ENCODE data around the gene TDRD10. TPM values are rescaled to one million over a fixed set of nuclear protein-coding genes. Genes with fewer than 3 reads are reported as not detected.

Gene TDRD10
- total RNA-seq, 1 experiment from 2014 or later, result not detected

DNA sequence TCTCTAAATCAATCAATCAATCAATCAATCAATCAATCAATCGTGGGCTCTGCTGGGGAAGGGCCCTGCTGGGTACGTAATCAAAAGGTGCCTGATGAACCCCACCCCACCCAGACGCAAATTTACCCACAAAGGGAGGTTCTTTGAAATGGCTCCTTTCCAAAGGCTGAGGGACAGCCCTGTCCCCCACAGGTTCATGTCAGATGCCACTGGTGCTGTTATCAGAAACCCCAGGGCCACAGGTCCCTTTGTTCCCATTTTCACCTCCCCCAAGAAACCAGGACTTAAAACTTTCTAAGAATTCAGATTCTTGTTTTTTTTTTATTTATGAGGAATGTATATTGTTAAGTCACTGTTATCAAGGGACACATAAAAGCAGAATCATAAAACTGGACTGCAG, 79.7 kb downstream of the TDRD10 start:
- no peak for ATAC-seq
- no peak overlapping the region for H3K27ac ChIP-seq (ENCODE audit: low read length)
- no TSS peak for BruUV-seq (replicated peaks)
- DNase-seq, result no peak
- no peak overlapping the region for H2AFZ ChIP-seq (ENCODE audit: low read length)
- CTCF ChIA-PET, result no interaction called here
- no peaks in the 10 kb centered on the region for H3K9me2 ChIP-seq (replicated peaks; ENCODE audit: low read length)
- H3K4me1 ChIP-seq (ENCODE audit: insufficient read depth, low read length), result no peaks in the 10 kb centered on the region
- H3K27me3 ChIP-seq (ENCODE audit: low read length), result no peaks in the 10 kb centered on the region
- H3K36me3 ChIP-seq (ENCODE audit: low read depth, low read length), result peaks cover 69% of the 10 kb centered on the region
- H3K4me3 ChIP-seq (ENCODE audit: low read length), result no peak overlapping the region
- H3K4me2 ChIP-seq (ENCODE audit: low read length), result no peak overlapping the region
- TF ChIP-seq EZH2phosphoT487 (IDR thresholded peaks at IDR 0.05; ENCODE audit: borderline replicate concordance, low read length), result no peak
- TF ChIP-seq EZH2 (IDR thresholded peaks at IDR 0.05; ENCODE audit: low read length, unreplicated experiment), result no peak
- TF ChIP-seq, protein P1, sequence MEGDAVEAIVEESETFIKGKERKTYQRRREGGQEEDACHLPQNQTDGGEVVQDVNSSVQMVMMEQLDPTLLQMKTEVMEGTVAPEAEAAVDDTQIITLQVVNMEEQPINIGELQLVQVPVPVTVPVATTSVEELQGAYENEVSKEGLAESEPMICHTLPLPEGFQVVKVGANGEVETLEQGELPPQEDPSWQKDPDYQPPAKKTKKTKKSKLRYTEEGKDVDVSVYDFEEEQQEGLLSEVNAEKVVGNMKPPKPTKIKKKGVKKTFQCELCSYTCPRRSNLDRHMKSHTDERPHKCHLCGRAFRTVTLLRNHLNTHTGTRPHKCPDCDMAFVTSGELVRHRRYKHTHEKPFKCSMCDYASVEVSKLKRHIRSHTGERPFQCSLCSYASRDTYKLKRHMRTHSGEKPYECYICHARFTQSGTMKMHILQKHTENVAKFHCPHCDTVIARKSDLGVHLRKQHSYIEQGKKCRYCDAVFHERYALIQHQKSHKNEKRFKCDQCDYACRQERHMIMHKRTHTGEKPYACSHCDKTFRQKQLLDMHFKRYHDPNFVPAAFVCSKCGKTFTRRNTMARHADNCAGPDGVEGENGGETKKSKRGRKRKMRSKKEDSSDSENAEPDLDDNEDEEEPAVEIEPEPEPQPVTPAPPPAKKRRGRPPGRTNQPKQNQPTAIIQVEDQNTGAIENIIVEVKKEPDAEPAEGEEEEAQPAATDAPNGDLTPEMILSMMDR (conservative IDR thresholded peaks at IDR 0.05; ENCODE audit: low read depth, low read length), result no peak
- H3K79me2 ChIP-seq (ENCODE audit: low read length), result no peaks in the 10 kb centered on the region
- H3K9me3 ChIP-seq (ENCODE audit: low read length), result no peaks in the 10 kb centered on the region
- no peaks in the 10 kb centered on the region for H3F3A ChIP-seq (ENCODE audit: low read length, unreplicated experiment)
- no peaks in the 10 kb centered on the region for H4K20me1 ChIP-seq (ENCODE audit: low read length)
- no peak overlapping the region for H3K9ac ChIP-seq (ENCODE audit: low read length)
- intact Hi-C loops (cut with micrococcal nuclease), result no loop called here
- POLR2A ChIA-PET (ENCODE audit: unreplicated experiment), result no interaction called here

DNA sequence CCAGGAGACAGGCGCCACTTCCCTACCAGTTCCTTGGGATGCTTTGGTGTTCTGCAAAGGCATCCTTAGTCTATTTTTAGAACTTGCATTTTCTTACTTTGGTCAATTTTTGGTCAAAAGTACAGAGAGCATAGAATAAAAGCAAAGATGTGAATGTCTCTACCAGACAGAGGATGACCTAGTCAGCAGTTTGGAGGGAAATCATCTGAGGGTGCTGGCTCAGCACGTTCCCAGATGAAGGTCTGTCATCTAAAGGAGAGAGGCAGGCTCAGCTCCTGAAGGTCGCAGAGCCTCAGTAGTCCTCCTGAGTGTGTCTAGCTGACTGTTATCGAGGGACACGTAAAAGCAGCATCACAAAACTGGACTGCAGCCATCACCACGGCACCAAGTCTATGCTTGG, 80.9 kb downstream of the TDRD10 start:
- Histone ChIP-seq H3K79me2 (ENCODE audit: low read length) (no peaks in the 10 kb centered on the region), H3K4me2 (ENCODE audit: low read length) (no peak overlapping the region), H3K9ac (ENCODE audit: low read length) (no peak overlapping the region), H3K4me1 (ENCODE audit: insufficient read depth, low read length) (no peaks in the 10 kb centered on the region), H3F3A (ENCODE audit: low read length, unreplicated experiment) (no peaks in the 10 kb centered on the region), H3K36me3 (ENCODE audit: low read depth, low read length) (peaks cover 80% of the 10 kb centered on the region), H3K9me3 (ENCODE audit: low read length) (no peaks in the 10 kb centered on the region), H2AFZ (ENCODE audit: low read length) (no peak overlapping the region), H3K9me2 (replicated peaks; ENCODE audit: low read length) (no peaks in the 10 kb centered on the region), H3K4me3 (ENCODE audit: low read length) (no peak overlapping the region), H4K20me1 (ENCODE audit: low read length) (no peaks in the 10 kb centered on the region), H3K27ac (ENCODE audit: low read length) (no peak overlapping the region), H3K27me3 (ENCODE audit: low read length) (no peaks in the 10 kb centered on the region)
- intact Hi-C loops (cut with micrococcal nuclease), result no loop called here
- POLR2A ChIA-PET (ENCODE audit: unreplicated experiment), result no interaction called here
- TF ChIP-seq EZH2phosphoT487 (IDR thresholded peaks at IDR 0.05; ENCODE audit: borderline replicate concordance, low read length) (no peak), EZH2 (IDR thresholded peaks at IDR 0.05; ENCODE audit: low read length, unreplicated experiment) (no peak)
- TF ChIP-seq, protein P1 (conservative IDR thresholded peaks at IDR 0.05; ENCODE audit: low read depth, low read length), result no peak
- no peak for ATAC-seq
- CTCF ChIA-PET, result no interaction called here
- no peak for DNase-seq
- BruUV-seq (replicated peaks), result no TSS peak

DNA sequence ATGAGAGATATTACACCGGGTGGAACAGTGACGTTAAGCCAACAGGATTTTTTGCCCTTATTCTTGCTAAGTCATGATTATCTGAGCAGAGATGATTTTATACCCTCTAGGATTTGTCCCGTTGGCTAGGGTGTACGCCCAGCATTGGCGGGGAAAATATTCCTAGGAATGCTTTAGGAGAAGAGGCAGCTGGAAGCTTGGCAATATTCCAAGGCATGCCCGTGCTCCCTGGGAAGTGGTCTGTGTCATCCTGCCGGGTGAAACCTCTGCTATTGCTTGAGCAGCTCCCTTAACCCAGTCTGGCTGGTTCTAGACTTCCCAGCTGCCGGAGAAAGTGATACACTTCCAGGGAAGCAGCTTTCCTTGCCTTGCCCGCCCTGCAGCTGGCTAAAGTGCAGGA, 81.8 kb downstream of the TDRD10 start:
- ChIA-PET POLR2A (ENCODE audit: unreplicated experiment) (no interaction called here), CTCF (interaction anchor here (0.6 kb wide), 1 partner anchor 104 kb away, joined by 3 read pairs; no protein-coding TSS in a partner anchor)
- intact Hi-C loops (cut with micrococcal nuclease), result no loop called here
- H3K36me3 ChIP-seq (ENCODE audit: low read depth, low read length), result peaks cover 84% of the 10 kb centered on the region
- no peaks in the 10 kb centered on the region for H3K4me1 ChIP-seq (ENCODE audit: insufficient read depth, low read length)
- no peak overlapping the region for H3K27ac ChIP-seq (ENCODE audit: low read length)
- no peaks in the 10 kb centered on the region for H3K79me2 ChIP-seq (ENCODE audit: low read length)
- no peak overlapping the region for H3K9ac ChIP-seq (ENCODE audit: low read length)
- DNase-seq, result no peak
- ATAC-seq, result no peak
- no TSS peak for BruUV-seq (replicated peaks)
- H4K20me1 ChIP-seq (ENCODE audit: low read length), result no peaks in the 10 kb centered on the region
- TF ChIP-seq EZH2 (IDR thresholded peaks at IDR 0.05; ENCODE audit: low read length, unreplicated experiment), result no peak
- no peak overlapping the region for H3K4me3 ChIP-seq (ENCODE audit: low read length)
- no peaks in the 10 kb centered on the region for H3K9me3 ChIP-seq (ENCODE audit: low read length)
- no peak overlapping the region for H3K4me2 ChIP-seq (ENCODE audit: low read length)
- no peaks in the 10 kb centered on the region for H3F3A ChIP-seq (ENCODE audit: low read length, unreplicated experiment)
- no peaks in the 10 kb centered on the region for H3K27me3 ChIP-seq (ENCODE audit: low read length)
- H3K9me2 ChIP-seq (replicated peaks; ENCODE audit: low read length), result no peaks in the 10 kb centered on the region
- no peak overlapping the region for H2AFZ ChIP-seq (ENCODE audit: low read length)
